Dendritic cell treated with granulocyte-macrophage colony-stimulating factor and Interleukin-4, amounts not matched to agents 40 ng/mL and 50 ng/mL, for 4 days (primary cell): ENCODE data around the gene TLCD4.
"Not testable (repeated sequence)": the region's sequence is repeated elsewhere in the genome, so short reads cannot be mapped to it uniquely, and the experiment has no call there.

Experiments
- H3K27ac Mint-ChIP-seq: one replicate; pipeline ENCODE4 v1.8.0; 2022; ENCODE audit warnings: mild to moderate bottlenecking, mixed read lengths
- H3K27me3 Mint-ChIP-seq: one replicate; pipeline ENCODE4 v1.8.0; 2022; ENCODE audit warnings: mild to moderate bottlenecking, mixed read lengths
- H3K36me3 Mint-ChIP-seq: one replicate; pipeline ENCODE4 v1.8.0; 2022; ENCODE audit warnings: low read depth, mixed read lengths
- H3K4me1 Mint-ChIP-seq: one replicate; pipeline ENCODE4 v1.8.0; 2022; ENCODE audit warnings: low read depth, mixed read lengths
- H3K4me3 Mint-ChIP-seq: one replicate; pipeline ENCODE4 v1.8.0; 2022; ENCODE audit warnings: mild to moderate bottlenecking, moderate library complexity, mixed read lengths
- H3K9me3 Mint-ChIP-seq: one replicate; pipeline ENCODE4 v1.8.0; 2022; ENCODE audit warnings: mixed read lengths
- intact Hi-C: fragments of 100-400 bp; cut with micrococcal nuclease; formaldehyde crosslinking; loops from one replicate; pipeline ENCODE4 v1.15.0; 2022

TLCD4 gene

GRCh38 chr1:95086949-95087533, 30.1 kb upstream of the TLCD4 start:
- H3K4me3 Mint-ChIP-seq = no peak overlapping the region
- intact Hi-C loops = no loop called here
- peaks cover 11% of the 10 kb centered on the region for H3K9me3 Mint-ChIP-seq
- peaks cover 32% of the 10 kb centered on the region for H3K27me3 Mint-ChIP-seq
- H3K4me1 Mint-ChIP-seq = peaks cover 4% of the 10 kb centered on the region
- no peaks in the 10 kb centered on the region for H3K36me3 Mint-ChIP-seq
- H3K27ac Mint-ChIP-seq = no peak overlapping the region

GRCh38 chr1:95088303-95088702, 28.9 kb upstream of the TLCD4 start:
- peaks cover 34% of the 10 kb centered on the region for H3K27me3 Mint-ChIP-seq
- peaks cover 4% of the 10 kb centered on the region for H3K4me1 Mint-ChIP-seq
- no peak overlapping the region for H3K27ac Mint-ChIP-seq
- peaks cover 11% of the 10 kb centered on the region for H3K9me3 Mint-ChIP-seq
- intact Hi-C loops = no loop called here
- no peak overlapping the region for H3K4me3 Mint-ChIP-seq
- no peaks in the 10 kb centered on the region for H3K36me3 Mint-ChIP-seq

GRCh38 chr1:95089650-95090287, 27.4 kb upstream of the TLCD4 start:
- H3K27me3 Mint-ChIP-seq = peaks cover 30% of the 10 kb centered on the region
- H3K4me1 Mint-ChIP-seq = peaks cover 4% of the 10 kb centered on the region

GRCh38 chr1:95091290-95091689, 25.9 kb upstream of the TLCD4 start:
- H3K27me3 Mint-ChIP-seq = peaks cover 27% of the 10 kb centered on the region
- peaks cover 12% of the 10 kb centered on the region for H3K4me1 Mint-ChIP-seq
- H3K4me3 Mint-ChIP-seq, H3K36me3 Mint-ChIP-seq, H3K27ac Mint-ChIP-seq, intact Hi-C loops: not testable (repeated sequence)
- H3K9me3 Mint-ChIP-seq = peaks cover 11% of the 10 kb centered on the region

More at GRCh38 chr1:95089650-95090287, 27.4 kb upstream of the TLCD4 start:
- no peak overlapping the region for H3K27ac Mint-ChIP-seq
- H3K4me3 Mint-ChIP-seq = no peak overlapping the region
- no peaks in the 10 kb centered on the region for H3K36me3 Mint-ChIP-seq
- H3K9me3 Mint-ChIP-seq = peaks cover 11% of the 10 kb centered on the region
- intact Hi-C loops = no loop called here

GRCh38 chr1:95092891-95093290, 24.3 kb upstream of the TLCD4 start:
- H3K4me3 Mint-ChIP-seq, H3K27ac Mint-ChIP-seq, H3K36me3 Mint-ChIP-seq, intact Hi-C loops: not testable (repeated sequence)
- Mint-ChIP-seq H3K4me1 (peaks cover 18% of the 10 kb centered on the region), H3K27me3 (peaks cover 25% of the 10 kb centered on the region), H3K9me3 (peaks cover 11% of the 10 kb centered on the region)

GRCh38 chr1:95093296-95093695, 23.9 kb upstream of the TLCD4 start:
- Mint-ChIP-seq H3K27me3 (peaks cover 24% of the 10 kb centered on the region), H3K4me3 (no peak overlapping the region), H3K9me3 (peaks cover 11% of the 10 kb centered on the region), H3K36me3 (no peaks in the 10 kb centered on the region), H3K4me1 (peaks cover 22% of the 10 kb centered on the region), H3K27ac (no peak overlapping the region)
- intact Hi-C loops = no loop called here

GRCh38 chr1:95094923-95095322, 22.2 kb upstream of the TLCD4 start:
- Mint-ChIP-seq H3K27me3 (peaks cover 17% of the 10 kb centered on the region), H3K4me3 (no peak overlapping the region), H3K27ac (no peak overlapping the region), H3K4me1 (peaks cover 25% of the 10 kb centered on the region), H3K9me3 (peaks cover 5% of the 10 kb centered on the region), H3K36me3 (no peaks in the 10 kb centered on the region)
- intact Hi-C loops = no loop called here

GRCh38 chr1:95095833-95096217, 21.3 kb upstream of the TLCD4 start:
- H3K4me1 Mint-ChIP-seq = peaks cover 25% of the 10 kb centered on the region
- intact Hi-C loops = no loop called here
- H3K4me3 Mint-ChIP-seq = no peak overlapping the region
- H3K9me3 Mint-ChIP-seq = no peaks in the 10 kb centered on the region
- no peaks in the 10 kb centered on the region for H3K36me3 Mint-ChIP-seq
- peaks cover 14% of the 10 kb centered on the region for H3K27me3 Mint-ChIP-seq
- no peak overlapping the region for H3K27ac Mint-ChIP-seq

- peaks cover 25% of the 10 kb centered on the region for H3K4me1 Mint-ChIP-seq
- H3K9me3 Mint-ChIP-seq = no peaks in the 10 kb centered on the region
- H3K27me3 Mint-ChIP-seq = peaks cover 9% of the 10 kb centered on the region
- intact Hi-C loops = no loop called here
- no peak overlapping the region for H3K27ac Mint-ChIP-seq
- no peak overlapping the region for H3K4me3 Mint-ChIP-seq
- no peaks in the 10 kb centered on the region for H3K36me3 Mint-ChIP-seq
Observed at GRCh38 chr1:95096218-95096841, 20.8 kb upstream of the TLCD4 start.

- H3K9me3 Mint-ChIP-seq = no peaks in the 10 kb centered on the region
- H3K27me3 Mint-ChIP-seq = peaks cover 1% of the 10 kb centered on the region
- no peaks in the 10 kb centered on the region for H3K36me3 Mint-ChIP-seq
- intact Hi-C loops = no loop called here
- H3K4me1 Mint-ChIP-seq = peaks cover 25% of the 10 kb centered on the region
- no peak overlapping the region for H3K4me3 Mint-ChIP-seq
- H3K27ac Mint-ChIP-seq = no peak overlapping the region
Observed at GRCh38 chr1:95097426-95097825, 19.7 kb upstream of the TLCD4 start.

GRCh38 chr1:95098196-95098595, 19.0 kb upstream of the TLCD4 start:
- Mint-ChIP-seq H3K27me3 (peaks cover 2% of the 10 kb centered on the region), H3K36me3 (no peaks in the 10 kb centered on the region), H3K9me3 (no peaks in the 10 kb centered on the region), H3K4me3 (no peak overlapping the region), H3K27ac (no peak overlapping the region), H3K4me1 (peaks cover 25% of the 10 kb centered on the region)
- intact Hi-C loops = no loop called here

- no peaks in the 10 kb centered on the region for H3K36me3 Mint-ChIP-seq
- peaks cover 25% of the 10 kb centered on the region for H3K27me3 Mint-ChIP-seq
- no peak overlapping the region for H3K27ac Mint-ChIP-seq
- H3K4me3 Mint-ChIP-seq = no peak overlapping the region
- no peaks in the 10 kb centered on the region for H3K4me1 Mint-ChIP-seq
- no peaks in the 10 kb centered on the region for H3K9me3 Mint-ChIP-seq
- intact Hi-C loops = no loop called here
Observed at GRCh38 chr1:95108792-95109191, 8.4 kb upstream of the TLCD4 start.

GRCh38 chr1:95111014-95111413, 6.1 kb upstream of the TLCD4 start:
- no peaks in the 10 kb centered on the region for H3K9me3 Mint-ChIP-seq

GRCh38 chr1:95113684-95114083, 3.5 kb upstream of the TLCD4 start:
- Mint-ChIP-seq H3K27ac (no peak overlapping the region), H3K4me1 (peaks cover 4% of the 10 kb centered on the region), H3K9me3 (no peaks in the 10 kb centered on the region), H3K4me3 (no peak overlapping the region), H3K36me3 (no peaks in the 10 kb centered on the region), H3K27me3 (peaks cover 56% of the 10 kb centered on the region)
- intact Hi-C loops = no loop called here

More at GRCh38 chr1:95111014-95111413, 6.1 kb upstream of the TLCD4 start:
- H3K36me3 Mint-ChIP-seq = no peaks in the 10 kb centered on the region
- no peak overlapping the region for H3K4me3 Mint-ChIP-seq
- no peak overlapping the region for H3K27ac Mint-ChIP-seq
- intact Hi-C loops = no loop called here
- peaks cover 34% of the 10 kb centered on the region for H3K27me3 Mint-ChIP-seq
- H3K4me1 Mint-ChIP-seq = no peaks in the 10 kb centered on the region
